NCI-H128 (cell line): ENCODE data around the gene SDK1.

Experiments used
- DNase-seq: peaks from one replicate; lab custom pipeline; 2025; ENCODE audit not compliant: unreplicated experiment; lab: John Stamatoyannopoulos, UW

Gene SDK1

GRCh38 chr7:3455806-3456595 is 154.9 kb downstream of the SDK1 start:
- DNase-seq = no peak

DNA sequence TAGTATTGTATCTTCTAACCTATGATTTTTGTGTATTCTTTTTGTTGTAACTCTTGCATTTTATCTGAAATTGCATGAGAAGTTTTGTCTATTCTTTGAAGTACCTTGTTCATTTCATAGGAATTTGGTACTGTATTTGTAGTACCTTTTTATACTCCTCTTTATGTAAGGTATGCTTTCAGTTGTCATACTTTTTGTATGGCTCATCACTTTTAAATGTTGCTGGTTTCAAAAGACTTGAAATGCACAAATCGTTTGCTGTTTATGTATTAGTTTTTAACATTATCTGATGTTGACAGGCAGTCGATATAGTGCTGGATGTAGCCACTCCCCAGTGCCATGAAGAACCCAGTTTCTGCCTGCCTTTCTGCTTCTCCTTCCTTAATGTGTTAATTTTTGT is 158.1 kb downstream of the SDK1 start:
- DNase-seq = no peak

DNA sequence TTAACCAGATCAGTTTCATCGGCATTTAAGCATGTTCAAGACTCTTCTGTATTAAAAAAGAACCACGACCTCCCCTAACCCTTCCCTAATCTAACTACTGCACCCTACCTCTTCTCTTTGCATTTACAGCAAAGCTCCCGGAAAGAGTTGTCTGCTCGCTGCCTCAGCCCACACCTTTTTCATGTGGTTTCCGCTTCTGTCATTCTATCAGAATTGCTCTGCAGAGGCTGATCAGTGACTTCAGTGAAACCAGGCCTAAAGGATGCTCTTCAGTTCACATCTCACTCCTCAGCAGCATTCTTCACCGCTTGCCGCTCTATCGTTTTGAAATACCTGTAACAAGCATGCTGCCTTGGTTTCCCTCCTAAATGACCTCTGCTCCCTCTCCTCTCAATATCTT is 160.9 kb downstream of the SDK1 start:
- DNase-seq = no peak

DNA sequence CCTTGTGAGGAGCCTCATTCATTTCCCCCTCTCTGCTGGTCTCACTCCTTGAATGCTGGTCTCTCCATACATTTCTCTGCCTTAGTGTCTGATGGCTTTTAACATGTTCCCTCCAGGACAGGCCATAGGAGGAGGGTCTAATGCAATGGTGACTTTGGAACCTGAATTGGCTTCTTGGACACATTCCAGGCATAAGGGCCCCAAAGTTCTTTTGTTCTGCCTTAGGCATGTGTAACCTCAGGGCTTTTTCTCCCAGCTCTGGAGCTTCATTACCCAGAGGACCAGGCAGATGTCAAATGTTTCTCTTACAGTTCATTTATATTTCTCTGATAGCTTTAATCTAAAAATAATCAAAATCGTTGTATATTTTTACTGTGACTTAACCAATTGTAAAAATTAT is 162.6 kb downstream of the SDK1 start:
- peak; percentile 32 for DNase-seq

GRCh38 chr7:3464900-3465622 is 164.0 kb downstream of the SDK1 start:
- no peak for DNase-seq

- DNase-seq = no peak
Measured at GRCh38 chr7:3466261-3466660, 165.2 kb downstream of the SDK1 start.

DNA sequence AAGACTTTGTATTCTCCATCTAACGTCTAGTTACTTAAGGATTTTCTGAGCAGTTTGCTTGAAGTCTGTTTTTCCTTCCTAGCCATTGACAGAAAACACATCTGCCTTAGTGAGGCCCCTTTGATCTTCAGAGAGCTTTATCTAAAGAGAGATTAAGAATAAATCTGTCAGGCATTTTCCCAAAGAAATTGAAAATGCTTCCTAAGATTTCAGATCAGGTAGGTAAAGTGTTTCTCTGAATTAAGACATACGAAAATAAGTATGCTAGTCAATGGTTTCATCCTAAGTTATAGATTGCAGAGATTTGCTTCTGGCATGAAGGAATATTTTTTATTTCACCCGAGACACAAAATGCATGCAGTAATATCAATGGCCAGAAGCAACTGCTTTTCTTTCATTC is 168.6 kb downstream of the SDK1 start:
- DNase-seq = no peak

- no peak for DNase-seq
Measured at GRCh38 chr7:3480197-3480596, 179.1 kb downstream of the SDK1 start.

DNA sequence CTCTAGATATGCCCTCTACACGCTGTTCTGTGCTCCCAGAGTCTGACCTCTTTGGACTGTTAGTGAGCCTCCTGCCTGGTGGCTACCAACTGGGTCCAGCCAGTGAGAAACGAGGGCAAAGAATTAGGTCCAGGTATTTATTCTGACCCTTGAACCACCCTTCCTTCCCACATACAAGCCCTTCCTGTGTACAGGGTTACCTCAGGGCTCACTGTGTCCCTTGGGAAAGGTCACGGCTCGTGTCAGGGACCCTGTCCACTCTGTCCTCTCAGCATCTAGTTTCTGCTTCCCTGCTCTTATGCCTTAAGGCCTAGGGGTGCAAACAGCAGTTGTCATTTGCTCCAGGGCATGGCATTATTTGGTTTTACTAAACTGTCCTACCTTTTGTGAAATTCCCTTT is 180.4 kb downstream of the SDK1 start:
- no peak for DNase-seq

GRCh38 chr7:3482147-3482921 is 181.3 kb downstream of the SDK1 start:
- DNase-seq = no peak

GRCh38 chr7:3486841-3487240 is 185.8 kb downstream of the SDK1 start:
- no peak for DNase-seq

DNA sequence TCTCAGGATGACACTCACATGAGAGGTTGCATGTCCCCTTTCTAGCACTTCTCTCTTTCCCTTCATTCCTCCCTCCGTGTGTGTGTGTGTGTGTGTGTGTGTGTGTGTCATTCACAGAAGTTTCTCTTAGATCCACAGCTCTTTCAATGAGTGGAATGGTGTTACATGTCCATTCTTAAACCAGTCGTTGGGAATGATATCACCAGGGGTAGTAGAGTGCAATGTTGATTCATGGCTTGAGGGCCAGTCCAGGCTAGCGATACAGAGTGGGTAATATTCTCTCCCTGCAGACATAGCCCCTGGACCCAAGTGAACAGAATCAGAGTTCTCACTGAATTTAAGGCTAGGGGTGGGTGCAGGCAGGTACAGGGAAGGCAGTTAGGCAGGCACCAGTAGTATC is 187.8 kb downstream of the SDK1 start:
- no peak for DNase-seq

- no peak for DNase-seq
Measured at GRCh38 chr7:3493499-3493898, 192.4 kb downstream of the SDK1 start.

- no peak for DNase-seq
Measured at GRCh38 chr7:3494947-3495346, 193.9 kb downstream of the SDK1 start.

DNA sequence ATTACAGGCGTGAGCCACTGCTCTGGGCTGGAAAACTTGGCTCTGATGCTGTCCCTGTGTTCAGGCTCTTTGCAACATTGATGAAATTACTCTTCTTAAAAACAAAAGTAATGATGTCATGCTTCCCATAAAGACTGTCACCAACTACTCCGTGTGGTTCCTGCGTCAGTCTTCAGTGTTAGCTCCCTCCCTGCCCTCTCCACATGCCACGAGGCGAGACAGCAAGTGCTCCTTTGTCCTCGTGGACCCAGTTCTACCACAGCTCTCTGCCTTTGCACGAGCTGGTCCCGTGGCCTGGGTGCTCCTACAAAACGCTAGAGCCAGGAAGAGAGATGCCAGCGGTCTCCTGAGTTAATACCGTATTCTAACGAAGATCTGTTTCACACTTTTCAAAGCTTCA is 194.5 kb downstream of the SDK1 start:
- no peak for DNase-seq

DNA sequence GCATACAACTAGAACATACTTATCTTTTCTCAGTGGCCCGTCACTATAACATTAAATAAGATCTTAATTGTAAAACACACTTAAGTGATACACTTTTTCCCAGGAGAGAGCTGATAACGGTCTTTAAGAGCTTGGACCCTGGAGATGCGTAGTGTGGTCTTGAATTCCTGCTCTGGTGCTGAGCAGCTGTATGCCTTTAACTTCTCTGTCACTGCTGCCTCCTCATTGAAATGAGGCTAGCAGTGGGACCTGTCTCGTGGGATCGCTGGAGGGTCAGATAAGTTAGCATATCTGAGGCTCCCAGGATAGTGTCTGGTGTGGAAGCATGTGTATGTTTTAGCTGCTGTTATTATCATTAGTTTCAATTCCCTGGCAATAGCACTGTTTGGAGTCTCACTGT is 194.9 kb downstream of the SDK1 start:
- no peak for DNase-seq

DNA sequence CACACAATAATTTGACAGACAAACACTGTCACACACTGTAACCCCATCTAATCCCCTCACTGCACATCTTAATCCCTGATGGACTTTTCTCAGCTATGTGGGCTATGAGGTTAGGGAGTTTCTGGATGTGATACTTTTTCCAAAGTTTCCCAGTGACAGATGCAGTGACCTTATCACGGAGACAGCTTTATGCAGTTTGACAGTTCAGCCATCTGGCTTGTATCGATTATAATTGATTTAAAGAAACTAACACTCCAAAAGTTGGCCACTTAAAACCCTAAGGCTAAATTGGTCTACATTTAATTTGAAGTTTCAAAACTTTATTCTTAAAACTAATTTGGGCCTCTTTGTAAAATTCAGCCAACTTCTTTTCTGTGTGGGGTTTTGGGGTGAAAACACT is 196.7 kb downstream of the SDK1 start:
- DNase-seq = no peak

- no peak for DNase-seq
Measured at GRCh38 chr7:3501671-3502070, 200.6 kb downstream of the SDK1 start.

DNA sequence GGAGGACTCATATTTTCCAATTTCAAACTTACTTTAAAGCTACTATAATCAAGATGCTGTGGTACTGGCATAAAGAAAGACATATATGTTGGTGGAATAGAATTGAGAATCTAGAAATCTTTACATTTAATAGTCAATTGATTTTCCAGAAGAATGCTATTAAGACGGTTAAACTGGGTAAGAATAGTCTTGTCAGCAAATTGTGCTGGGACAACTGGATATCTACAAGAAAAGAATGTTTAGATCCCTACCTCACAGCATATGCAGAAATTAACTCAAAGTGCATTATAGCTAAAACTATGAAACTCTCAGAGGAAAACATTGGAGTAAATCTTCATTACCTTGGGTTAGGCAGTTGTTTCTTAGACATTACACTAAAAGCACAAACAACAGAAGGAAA is 203.3 kb downstream of the SDK1 start:
- DNase-seq = no peak

GRCh38 chr7:3510101-3511020 is 209.3 kb downstream of the SDK1 start:
- DNase-seq = no peak

GRCh38 chr7:3517344-3517743 is 216.3 kb downstream of the SDK1 start:
- no peak for DNase-seq
